Stimulated activated CD4-positive, alpha-beta T cell treated with anti-CD3 and anti-CD28 coated beads, Interleukin-2, amount 100 ng/mL, for 24 hours (primary cell): ENCODE results near the gene HMGCS1.
"Not testable (repeated sequence)": the region's sequence is repeated elsewhere in the genome, so short reads cannot be mapped to it uniquely, and the experiment has no call there.

ENCODE experiments used
- DNase-seq, 2 donors: peaks; one replicate each; pipeline ENCODE4 v3.0.0-alpha.2; 2020

The HMGCS1 gene

GRCh38 chr5:43313035-43313853 is at the start of gene HMGCS1:
Gene HMGCS1, minus strand, starts transcription at chr5:43313412. Its CDS starts 14,447 bp downstream, at chr5:43298965.
- DNase-seq: peak; percentile 97 to 98

- no peak for DNase-seq
Observed at GRCh38 chr5:43358726-43359125, 45.5 kb upstream of the HMGCS1 start.

GRCh38 chr5:43358301-43358700 is 45.1 kb upstream of the HMGCS1 start:
- DNase-seq: no peak

DNA sequence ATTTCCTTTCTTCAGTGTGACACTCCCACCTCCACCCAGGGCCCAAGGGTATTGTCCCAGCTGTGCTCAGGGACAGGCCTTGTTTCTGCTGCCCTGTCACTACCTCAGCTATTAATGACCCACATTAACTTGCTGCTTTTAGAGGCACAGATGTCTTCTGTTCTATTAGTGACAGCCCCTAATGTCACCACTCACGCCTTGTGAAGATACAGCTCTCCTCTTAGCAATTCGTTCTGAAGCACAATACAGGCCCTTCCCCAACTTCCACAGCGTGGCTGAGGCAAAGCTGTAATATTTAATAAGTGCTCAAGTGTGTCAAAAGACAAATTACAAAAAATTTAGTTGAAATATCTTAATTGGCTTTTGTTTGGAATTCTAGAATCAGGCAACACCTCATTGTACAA is 44.7 kb upstream of the HMGCS1 start:
- DNase-seq: no peak

DNA sequence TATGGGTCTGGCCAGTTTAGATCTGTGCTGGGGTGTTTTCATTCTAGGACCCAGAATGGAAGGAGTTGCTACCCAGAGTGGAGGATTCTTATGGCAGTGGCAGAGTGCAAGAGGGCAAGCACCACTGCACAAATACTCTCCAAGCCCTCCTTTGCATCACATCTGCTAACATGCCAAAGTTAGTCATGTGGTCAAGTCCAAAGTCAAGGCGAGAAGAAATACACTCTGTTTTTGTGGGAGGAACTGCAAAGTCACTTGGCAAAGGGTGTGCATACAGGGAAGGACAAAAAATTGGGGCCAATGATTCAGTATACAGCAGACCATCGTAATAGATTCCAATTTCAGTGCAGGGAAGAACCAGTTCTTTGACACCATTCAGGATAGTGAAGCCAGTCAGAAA is 43.9 kb upstream of the HMGCS1 start:
- no peak for DNase-seq

DNA sequence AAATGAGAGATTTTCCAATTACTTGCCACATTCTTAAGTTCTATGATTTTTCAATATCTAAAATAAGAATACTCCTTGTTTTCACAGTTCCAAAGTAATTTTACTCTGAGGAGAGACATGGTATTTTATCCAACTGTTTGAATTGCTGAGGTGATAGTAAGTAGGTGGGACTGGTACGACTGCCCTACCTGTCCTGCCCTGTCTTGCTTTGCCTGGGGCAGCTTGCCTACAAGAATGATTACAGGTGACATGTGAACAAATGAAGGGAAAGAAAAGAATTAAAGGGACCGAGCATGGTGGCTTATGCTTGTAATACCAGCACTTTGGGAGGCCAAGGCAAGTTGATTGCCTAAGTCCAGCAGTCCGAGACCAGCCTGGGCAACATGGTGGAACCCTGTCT is 41.6 kb upstream of the HMGCS1 start:
- no peak for DNase-seq

- no peak for DNase-seq
Observed at GRCh38 chr5:43353668-43354067, 40.5 kb upstream of the HMGCS1 start.

DNA sequence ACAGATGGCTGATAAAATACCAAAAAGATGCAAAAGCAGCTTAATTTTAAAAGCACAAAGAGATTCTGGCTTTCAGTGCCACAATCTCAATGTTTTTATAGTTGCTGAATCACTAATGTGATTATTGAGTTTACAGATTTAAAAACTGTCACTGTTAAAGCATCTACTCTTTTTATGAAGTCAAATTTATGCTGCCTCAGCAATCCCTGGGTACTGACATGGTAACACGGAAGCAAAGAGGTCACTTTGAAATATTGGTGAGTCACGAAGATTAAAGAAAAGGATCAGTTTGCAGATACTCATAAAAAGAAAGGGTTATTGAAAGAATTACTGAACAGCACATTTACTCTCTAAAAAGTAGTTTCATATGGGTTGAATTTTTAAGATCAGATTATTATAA is 39.7 kb upstream of the HMGCS1 start:
- no peak for DNase-seq

DNA sequence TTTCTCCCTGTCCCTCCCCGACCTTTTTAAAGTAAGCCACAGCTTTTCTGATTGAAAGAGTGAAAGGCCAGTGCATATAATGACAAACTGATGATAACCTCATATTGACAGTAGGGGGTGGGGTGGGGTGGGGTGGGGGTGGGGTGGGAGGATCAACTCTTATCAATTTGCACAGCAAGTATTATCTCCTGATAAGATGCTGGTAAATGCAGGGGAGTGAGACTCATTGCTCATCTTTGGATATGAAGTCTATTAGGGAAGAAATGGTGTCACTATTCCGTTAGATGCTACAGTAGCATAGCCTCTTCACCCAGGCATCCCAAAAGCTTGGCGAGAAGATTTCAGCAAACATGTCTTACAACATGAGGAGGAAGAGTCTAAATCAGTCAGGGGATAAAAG is 38.9 kb upstream of the HMGCS1 start:
- no peak for DNase-seq

DNA sequence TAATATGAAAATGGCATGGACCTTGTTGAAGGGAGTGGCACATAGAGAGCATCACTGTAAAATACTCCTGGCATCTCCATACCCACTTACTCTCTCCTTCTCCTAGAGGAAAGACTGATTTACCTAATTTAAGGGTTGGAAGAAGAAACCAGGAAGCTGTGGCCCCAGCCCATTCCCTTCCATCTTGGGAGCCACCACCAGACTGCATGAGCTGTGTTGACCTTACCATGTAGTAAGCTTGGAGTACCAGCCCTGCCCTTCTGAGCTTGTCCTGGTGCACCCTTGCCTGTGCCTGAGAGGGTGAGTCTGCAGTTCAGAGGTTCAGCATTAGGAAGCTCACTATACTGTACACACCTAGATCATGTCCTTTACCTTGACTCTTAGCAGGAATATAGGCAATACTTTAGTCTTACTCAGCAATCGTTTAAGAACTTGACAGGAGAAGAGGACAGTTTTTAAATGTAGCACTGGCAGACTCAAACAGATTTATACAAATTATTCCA is 35.7 kb upstream of the HMGCS1 start:
- DNase-seq: no peak

- DNase-seq: no peak
Observed at GRCh38 chr5:43348207-43348606, 35.0 kb upstream of the HMGCS1 start.

- no peak for DNase-seq
Observed at GRCh38 chr5:43338862-43339261, 25.6 kb upstream of the HMGCS1 start.

DNA sequence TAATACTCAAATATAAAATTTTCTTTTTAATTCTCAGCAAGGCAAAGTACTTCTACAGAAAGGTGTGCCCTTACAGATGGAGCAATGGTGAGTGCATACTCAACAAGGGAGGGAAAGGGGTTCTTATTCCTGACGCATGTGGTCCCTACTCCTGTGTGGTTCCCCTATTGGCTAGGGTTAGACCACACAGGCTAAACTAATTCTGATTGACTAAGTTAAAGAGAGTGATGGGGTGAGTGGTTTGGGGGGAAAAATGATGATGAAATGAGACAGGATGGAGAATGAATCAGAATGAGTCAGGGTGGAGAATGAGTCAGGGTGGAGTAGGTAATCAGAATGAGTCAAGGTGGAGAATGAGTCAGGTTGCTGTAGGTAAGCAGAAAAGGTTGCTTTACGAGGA is 22.9 kb upstream of the HMGCS1 start:
- peak in 1 of 2 donors; percentile 25 for DNase-seq

GRCh38 chr5:43335681-43336080 is 22.5 kb upstream of the HMGCS1 start:
- no peak for DNase-seq

GRCh38 chr5:43332401-43332800 is 19.2 kb upstream of the HMGCS1 start:
- DNase-seq: no peak

DNA sequence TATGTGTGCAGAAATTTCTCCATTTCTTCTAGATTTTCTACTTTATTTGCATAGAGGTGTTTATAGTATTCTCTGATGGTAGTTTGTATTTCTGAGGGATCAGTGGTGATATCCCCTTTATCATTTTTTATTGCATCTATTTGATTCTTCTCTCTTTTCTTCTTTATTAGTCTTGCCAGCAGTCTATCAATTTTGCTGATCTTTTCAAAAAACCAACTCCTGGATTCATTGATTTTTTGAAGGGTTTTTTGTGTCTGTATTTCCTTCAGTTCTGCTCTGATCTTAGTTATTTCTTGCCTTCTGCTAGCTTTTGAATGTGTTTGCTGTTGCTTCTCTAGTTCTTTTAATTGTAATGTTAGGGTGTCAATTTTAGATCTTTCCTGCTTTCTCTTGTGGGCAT is 12.4 kb upstream of the HMGCS1 start:
- DNase-seq: not testable (repeated sequence)

DNA sequence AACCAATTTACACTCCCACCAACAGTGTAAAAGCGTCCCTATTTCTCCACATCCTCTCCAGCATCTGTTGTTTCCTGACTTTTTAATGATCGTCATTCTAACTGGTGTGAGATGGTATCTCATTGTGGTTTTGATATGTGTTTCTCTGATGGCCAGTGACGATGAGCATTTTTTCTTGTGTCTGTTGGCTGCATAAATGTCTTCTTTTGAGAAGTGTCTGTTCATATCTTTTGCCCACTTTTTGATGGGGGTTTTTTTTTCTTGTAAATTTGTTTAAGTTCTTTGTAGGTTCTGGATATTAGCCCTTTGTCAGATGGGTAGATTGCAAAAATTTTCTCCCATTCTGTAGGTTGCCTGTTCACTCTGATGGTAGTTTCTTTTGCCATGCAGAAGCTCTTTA is 10.3 kb upstream of the HMGCS1 start:
- DNase-seq: not testable (repeated sequence)

- no peak for DNase-seq
Observed at GRCh38 chr5:43320846-43321245, 7.6 kb upstream of the HMGCS1 start.

DNA sequence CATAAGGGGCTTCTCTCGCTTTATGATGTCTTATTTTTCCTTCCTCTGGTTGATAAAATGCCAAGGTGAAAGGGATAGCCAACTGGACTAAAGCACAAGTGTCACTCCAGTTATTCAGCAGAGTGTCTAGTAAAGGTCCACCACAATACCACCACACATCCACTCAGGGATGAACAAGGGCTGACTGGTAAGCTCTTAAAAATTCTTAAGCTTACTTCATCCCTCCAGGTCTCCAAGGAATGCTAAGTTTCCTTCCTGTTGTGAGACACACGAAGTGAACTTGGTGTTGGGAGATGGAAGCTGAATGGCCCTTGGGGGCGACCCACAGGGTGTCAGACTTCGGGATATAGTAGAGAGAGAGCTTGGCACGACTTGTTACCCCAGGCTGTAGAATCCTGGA is 3.2 kb upstream of the HMGCS1 start:
- DNase-seq: no peak

- DNase-seq: peak; percentile 18 to 47
Observed at GRCh38 chr5:43315682-43316081, 2.5 kb upstream of the HMGCS1 start.

DNA sequence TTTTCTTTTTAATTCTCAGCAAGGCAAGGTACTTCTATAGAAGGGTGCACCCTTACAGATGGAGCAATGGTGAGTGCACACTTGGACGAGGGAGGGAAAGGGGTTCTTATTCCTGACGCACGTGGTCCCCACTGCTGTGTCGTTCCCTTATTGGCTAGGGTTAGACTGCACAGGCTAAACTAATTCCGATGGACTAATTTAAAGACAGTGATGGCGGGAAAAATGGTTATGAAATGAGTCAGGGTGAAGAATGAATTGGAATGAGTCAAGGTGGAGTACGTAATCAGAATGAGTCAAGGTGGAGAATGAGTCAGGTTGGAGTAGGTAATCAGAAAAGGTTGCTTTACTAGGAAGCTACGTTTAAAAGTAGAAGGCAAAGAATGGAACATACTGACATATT is 2.1 kb upstream of the HMGCS1 start:
- DNase-seq: peak; percentile 38 to 50

DNA sequence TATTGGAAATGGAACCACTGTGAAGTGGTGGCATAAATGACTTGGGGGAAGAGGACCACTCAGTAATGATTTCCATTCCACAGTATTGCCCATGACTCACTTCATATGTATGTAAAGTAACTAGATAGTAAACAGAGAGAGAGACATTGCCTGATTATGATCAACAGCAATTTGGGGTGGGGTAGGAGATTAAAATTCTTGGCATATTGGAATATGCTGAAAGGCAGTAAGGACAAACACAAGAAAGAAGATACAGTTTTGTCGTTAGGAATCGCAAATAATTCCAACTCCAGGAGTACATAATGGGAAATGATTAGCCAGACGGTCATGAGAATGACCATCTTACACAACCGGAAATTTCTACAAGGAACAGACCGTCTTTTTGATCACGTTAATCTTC is 1.5 kb upstream of the HMGCS1 start:
- DNase-seq: no peak

GRCh38 chr5:43313854-43314457 is 744 bp upstream of the HMGCS1 start:
- DNase-seq: no peak

DNA sequence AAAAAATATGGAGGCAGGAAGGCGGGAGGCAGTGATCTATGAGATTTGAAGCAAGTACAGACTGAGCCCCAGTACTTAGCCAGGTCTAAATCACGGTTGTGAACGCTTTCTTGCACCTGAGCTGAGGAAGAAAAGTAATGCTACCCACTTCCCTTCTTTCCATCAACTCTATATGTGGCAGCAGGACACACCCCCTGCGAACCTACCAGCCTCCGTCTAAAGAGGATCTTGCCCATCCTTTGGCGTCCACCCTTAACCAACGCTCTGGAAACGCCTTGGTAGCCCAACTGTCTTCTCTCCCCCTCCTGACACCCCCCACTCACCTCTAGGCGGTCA is 545 bp downstream of the HMGCS1 start:
- DNase-seq: no peak
